ENCODE data around the gene RNF217.

RNF217 gene

DNA sequence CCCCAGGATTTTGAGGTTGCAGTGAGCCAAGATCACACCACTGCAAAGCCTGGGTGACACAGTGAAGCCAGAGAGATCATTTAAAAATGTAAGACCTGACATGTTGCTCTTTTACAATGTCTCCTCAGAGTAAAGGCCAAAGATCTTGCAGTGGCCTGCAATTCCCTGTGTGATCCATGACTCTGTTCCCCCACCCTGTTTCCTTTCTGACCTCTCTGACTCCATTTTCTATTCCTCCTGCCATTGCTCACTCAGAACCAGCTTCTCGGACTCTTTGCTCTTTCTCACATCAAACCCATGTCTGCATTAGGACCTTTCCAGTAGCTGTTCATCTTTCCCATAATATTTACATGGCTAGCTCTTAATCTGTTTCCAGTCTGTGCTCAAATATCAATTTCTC lies 28.8 kb downstream of the RNF217 start:
- DNase-seq = no peak

- DNase-seq = no peak
Observed at GRCh38 chr6:124991764-124992295, 29.6 kb downstream of the RNF217 start.

GRCh38 chr6:124993327-124993726 lies 31.1 kb downstream of the RNF217 start:
- no peak for DNase-seq

DNA sequence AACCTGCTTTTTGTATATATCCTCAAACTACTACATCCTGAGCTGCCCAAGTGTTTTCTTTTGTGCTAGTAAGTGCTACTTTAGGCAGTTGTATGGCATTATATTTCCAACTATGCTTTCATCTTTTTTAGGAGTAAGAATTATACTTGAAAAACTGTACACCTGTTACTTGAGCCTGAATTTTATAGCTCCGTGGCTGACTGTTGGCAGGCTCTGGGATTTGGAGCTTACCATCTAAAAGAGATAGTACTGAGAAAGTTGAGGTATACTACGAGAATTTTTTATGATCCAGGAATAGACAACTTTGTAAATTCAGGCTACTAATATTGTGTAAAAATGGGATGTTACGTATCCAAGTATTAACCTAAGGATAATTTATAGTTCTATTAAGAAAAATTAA lies 32.4 kb downstream of the RNF217 start:
- no peak for DNase-seq

- no peak for DNase-seq
Observed at GRCh38 chr6:124995131-124995530, 32.9 kb downstream of the RNF217 start.

DNA sequence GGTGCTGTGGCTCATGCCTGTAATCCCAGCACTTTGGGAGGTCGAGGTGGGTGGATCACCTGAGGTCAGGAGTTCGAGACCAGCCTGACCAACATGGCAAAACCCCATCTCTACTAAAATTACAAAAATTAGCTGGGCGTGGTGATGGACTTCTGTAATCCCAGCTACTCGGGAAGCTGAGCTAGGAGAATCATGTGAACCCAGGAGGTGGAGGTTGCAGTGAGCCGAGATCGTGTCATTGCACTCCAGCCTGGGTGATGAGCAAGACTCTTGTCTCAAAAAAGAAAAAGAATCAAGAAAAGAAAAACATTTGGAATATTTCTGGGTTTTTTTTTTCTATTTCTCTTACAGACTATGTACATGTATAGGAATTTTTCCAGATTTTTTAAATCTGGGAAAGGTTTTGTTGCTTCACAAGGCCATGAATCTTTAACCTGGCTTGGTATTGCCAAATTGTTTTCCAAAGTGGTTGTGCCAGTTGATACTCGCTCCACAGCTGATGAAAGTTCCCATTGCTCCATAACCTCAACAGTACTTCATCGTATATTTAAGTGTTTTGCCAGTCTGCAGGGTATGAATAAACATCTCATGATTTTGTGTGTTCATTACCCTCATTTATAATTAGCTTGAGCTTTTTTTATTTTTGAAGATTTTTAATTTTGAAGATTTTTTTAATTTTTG lies 33.5 kb downstream of the RNF217 start:
- DNase-seq = no peak

- DNase-seq = no peak
Observed at GRCh38 chr6:124996411-124996810, 34.2 kb downstream of the RNF217 start.

DNA sequence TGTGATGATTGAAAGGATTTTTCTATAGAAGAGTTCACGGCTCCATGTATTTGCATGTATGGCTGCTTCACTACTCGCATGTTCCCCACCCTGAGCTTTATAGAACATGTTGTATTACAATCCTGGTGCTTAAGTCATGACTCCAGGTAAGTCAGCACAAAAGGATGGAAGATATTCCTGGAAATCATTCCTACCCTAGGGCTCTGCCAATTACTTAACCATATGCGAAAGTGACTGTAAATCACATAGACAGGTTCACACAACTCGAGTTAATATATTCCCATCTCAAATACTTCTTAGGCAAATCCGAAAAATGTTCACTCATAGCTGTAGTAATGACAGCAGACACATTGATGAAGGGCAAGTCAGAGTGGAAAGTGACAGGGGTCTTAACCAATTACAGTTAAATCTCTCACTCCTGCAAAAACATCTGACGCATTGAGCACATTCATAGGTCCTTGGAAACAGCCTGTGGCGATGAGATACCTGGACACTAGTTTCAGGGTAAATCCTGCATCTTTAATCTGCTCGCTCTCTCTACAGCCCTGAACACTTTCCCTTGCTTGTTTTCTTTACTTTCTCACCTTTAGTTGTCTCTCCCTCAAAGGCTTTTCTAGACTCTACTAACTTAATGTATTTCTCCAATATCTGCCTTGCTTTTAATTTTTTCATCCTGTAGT lies 35.1 kb downstream of the RNF217 start:
- no peak for DNase-seq

- no peak for DNase-seq
Observed at GRCh38 chr6:124999105-124999764, 37.0 kb downstream of the RNF217 start.

DNA sequence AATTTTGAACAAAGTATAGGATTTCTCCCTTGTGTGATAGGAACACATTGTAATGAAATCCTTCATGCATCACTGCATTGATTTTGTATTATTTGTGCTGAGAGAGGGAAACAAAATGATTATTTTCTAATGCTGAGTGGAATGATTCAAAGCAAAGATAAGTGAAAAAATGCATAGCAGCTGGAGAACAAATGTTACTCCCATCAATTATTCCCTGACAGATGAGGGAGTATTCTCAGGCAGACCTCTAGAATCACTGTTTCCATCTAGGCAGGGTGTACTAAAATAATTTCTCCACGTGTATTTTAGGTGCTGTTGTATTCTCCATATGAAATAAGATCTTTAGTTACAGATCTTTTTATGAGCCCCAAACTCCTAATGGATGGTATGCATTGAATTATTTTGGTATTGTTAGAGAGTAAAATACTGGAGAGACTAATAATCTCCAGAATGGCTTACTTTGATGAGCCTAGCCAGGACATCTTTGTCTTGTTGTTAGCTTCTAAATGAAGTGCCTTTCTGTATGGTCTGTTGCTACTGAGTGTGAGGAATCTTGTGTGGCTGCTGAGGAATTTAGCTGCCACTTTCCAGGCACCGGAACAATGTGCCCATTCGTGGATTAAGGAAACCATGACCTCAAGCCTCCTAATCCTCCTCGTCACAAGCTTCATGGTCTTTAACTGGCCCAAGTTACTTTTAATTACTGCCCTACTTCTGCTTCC lies 39.6 kb downstream of the RNF217 start:
- no peak for DNase-seq

GRCh38 chr6:125002406-125002741 lies 40.1 kb downstream of the RNF217 start:
- no peak for DNase-seq

- no peak for DNase-seq
Observed at GRCh38 chr6:125003070-125003469, 40.8 kb downstream of the RNF217 start.

DNA sequence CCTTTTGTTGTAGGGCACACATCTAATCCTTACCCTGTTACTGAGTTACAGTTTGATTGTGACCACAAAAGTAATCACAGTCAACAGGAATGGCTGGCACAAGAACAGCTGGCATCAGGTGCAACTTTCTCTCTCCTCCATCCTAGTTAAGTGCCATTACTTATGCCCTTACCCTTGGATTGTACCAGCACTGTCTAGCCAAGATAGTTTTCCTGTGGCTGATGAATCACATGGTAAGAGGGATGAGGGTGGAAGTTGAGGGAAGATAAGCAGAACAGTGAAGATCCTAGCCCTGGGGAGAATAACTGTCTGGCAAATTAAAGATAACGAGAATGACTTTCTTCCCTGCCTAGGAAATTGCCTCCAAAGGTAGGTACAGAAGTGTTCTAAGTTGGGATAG lies 42.0 kb downstream of the RNF217 start:
- DNase-seq = no peak

DNA sequence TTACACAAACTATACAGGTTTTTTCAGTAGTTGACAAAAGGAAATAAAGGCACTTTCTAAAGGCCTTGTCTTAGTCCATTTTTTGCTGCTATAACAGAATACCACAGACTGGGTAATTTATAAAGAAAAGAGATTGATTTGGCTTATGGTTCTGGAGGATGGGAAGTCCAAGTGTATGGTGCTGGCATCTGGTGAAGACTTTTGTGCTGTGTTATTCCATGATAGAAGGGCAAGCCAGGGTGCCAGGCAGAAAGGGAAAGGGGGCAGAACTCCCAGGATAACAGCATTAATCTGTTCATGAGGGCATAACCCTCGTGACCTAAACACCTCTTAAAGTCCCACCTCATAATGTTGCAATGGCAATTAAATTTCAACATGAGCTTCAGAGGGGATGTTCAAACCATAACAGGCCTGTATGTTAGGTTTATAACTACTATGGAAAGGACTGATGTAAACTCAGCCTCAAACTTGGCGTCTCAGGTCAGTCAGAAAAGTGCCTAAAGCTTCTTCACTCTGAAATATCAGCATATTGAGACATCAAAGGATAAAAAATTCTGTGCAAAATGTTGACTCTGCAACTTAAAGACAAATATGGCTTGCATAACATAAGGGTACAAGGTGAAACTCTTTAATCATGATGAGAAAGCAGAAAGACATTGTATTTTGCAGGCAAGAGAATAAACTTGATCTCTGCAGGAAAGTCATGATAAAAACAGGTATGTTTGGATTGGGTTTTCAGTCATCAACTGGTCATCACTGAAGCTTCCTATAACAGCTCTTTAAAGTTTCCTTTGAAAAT lies 42.8 kb downstream of the RNF217 start:
- DNase-seq = no peak

DNA sequence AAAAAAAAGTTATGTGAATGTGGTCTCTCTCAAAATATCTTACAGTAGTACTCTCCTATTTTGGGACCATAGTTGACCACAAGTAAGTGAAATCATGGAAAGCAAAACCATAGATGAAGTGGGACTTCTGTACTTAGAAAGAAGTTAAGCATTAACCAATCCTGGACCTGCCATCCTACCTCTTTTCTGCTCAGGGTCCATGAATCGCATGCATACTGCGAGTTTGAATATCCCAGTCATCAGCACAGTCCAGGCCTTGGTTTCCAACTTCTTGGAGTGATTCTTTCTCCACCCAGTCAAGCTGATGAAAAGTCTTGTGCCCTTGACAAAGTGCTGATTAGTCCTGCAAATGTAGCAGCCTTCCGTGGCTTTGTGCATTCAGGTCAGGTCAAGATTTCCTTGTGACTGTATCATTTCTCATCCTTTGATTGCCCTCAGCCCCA lies 46.0 kb downstream of the RNF217 start:
- no peak for DNase-seq

DNA sequence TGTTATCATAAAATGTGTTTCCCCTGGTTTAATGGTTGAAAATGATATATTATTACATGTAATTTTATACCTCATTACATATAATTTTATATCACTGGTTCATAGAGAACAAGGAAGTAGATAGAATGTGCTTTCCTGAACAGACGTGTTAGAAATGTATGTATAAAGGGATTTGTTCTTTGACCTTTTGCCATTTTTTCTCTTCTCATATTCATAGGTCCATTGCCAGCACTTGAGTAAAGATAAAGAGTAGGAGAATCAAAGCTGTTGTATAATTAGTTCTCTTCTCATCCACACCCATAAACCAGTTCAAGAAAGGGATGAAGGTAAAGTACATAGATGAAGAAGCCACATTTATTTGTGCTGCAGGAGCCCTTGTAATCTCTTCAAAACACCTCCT lies 46.7 kb downstream of the RNF217 start:
- no peak for DNase-seq

DNA sequence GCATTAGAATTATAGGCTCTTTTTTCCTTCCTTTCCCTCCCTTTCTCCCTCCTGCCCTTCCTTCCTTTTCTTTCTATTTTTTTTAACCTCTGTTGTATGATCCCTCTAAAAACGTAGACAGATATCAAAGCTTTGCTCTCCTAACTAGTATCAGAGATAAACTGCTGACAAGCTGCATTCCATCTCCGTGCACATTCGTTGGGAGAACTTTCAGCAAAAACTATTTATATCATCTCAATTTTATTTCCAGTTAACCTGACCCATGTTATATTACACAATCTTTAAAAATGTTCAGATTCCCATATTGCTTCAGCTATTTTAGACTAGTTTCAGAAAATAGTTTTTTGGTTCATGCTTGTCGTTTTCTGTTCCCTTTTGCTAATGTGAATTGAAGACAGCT lies 47.3 kb downstream of the RNF217 start:
- no peak for DNase-seq

- no peak for DNase-seq
Observed at GRCh38 chr6:125013938-125014660, 51.9 kb downstream of the RNF217 start.

- DNase-seq = no peak
Observed at GRCh38 chr6:125014661-125014957, 52.4 kb downstream of the RNF217 start.

GRCh38 chr6:125015152-125015551 lies 52.9 kb downstream of the RNF217 start:
- no peak for DNase-seq

DNA sequence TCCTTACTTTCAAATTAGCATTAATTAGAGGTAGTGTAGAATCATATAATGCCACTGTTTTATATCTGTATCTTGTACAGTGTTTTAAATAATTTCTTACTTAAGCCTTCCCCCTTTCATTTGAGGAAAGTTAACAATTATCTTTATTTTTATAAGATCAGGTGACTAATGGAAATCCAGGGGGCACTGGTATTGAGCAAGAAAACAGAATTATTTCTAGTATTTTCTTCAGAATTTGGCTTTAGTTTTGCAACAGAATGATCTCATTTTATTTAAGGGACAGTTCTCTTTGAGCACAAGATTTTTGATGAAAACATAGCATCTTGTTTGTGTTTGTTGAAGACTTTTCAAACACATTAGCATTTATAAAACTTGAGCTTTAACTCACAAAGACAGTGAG lies 55.9 kb downstream of the RNF217 start:
- DNase-seq = no peak

GRCh38 chr6:125019281-125019680 lies 57.0 kb downstream of the RNF217 start:
- no peak for DNase-seq

Data from T1000 (cell line).